Psoas muscle (tissue), 8 donors: ENCODE measurements around the gene OR4K13. TPM values are rescaled to one million over a fixed set of nuclear protein-coding genes. Genes with fewer than 3 reads are reported as not detected.

Experiments
- ATAC-seq, 4 donors: fragments of 200-7000 bp; cut with Tn5 transposase; one replicate each; pipeline ENCODE4 v1.9.1; 2020; ENCODE audit warnings: moderate library complexity in 3 of 4, mild to moderate bottlenecking in 2 of 4
- DNase-seq, 2 donors: peaks; one replicate each; pipeline ENCODE4 v3.0.0-alpha.2; 2020
- H3K27ac ChIP-seq: fragments of 200-600 bp; one replicate; pipeline ENCODE4 v1.8.0; 2022
- H3K27me3 ChIP-seq, 3 donors: fragments of 200-600 bp in 1 of 3; one replicate each; pipeline versions ENCODE4 v1.6.1 to v1.8.0; 2013 to 2022; ENCODE audit warnings: low read length in 2 of 3, mild to moderate bottlenecking in 2 of 3, moderate library complexity in 1 of 3; ENCODE audit not compliant: insufficient read depth in 3 of 3
- H3K36me3 ChIP-seq, 2 donors: fragments of 200-600 bp in 1 of 2; one replicate each; pipeline versions ENCODE4 v1.6.1 to v1.8.0; 2013 to 2022; ENCODE audit warnings: low read depth in 1 of 2, mild to moderate bottlenecking in 1 of 2, moderate library complexity in 1 of 2; ENCODE audit not compliant: insufficient read depth in 1 of 2
- H3K4me1 ChIP-seq: fragments of 200-600 bp; one replicate; pipeline ENCODE4 v1.8.0; 2022
- H3K4me3 ChIP-seq: fragments of 200-600 bp; one replicate; pipeline ENCODE4 v1.8.0; 2022; ENCODE audit warnings: mild to moderate bottlenecking
- H3K9me3 ChIP-seq: fragments of 200-600 bp; one replicate; pipeline ENCODE4 v1.8.0; 2022
- CTCF ChIP-seq: fragments of 200-600 bp; IDR thresholded peaks from one replicate; pipeline ENCODE4 v1.8.0; 2022; ENCODE audit warnings: antibody characterized with exemption
- WGBS, 3 donors: extraction: QIAGEN DNeasy Blood & Tissue Kit; methylation state at CpG; one replicate each; pipeline versions ENCODE4 v1.1.6 to v1.1.7; 2013; 5-methylcytosine and 5-hydroxymethylcytosine counted together
- intact Hi-C, 2 donors: fragments of 100-400 bp; cut with DNase I; formaldehyde crosslinking; loops; one replicate each; pipeline versions ENCODE4 v1.11.0 to v1.14.2; 2022
- polyA plus RNA-seq, 3 donors: library from polyadenylated mRNA; stranded (reverse); fragments of 200-250 nt; gene quantifications; one replicate each; pipeline ENCODE4 v1.2.3, GENCODE V29; 2013
- total RNA-seq, 4 donors: library from RNA; stranded (reverse); fragmentation: NEBNext Ultra II Directional in 2 of 4; extraction: Animal tissue kit (Norgen Biotek cat#: 25700) in 2 of 4; gene quantifications; one replicate each; pipeline versions ENCODE4 v1.2.1 to v1.2.4, GENCODE V29; 2021 to 2023
- donor health status: healthy with polysubstance abuse.
- donor health status: DM: no; HTN: no; CAD: no; lungs with moderate emphysema.
- donor health status: Bipolar disorder and iron deficiency.
- donor health status: healthy.
- donor health status: DM: yes; HTN: yes; CAD: no.
- donor health status: DM: no; HTN: no; CAD: no.
- donor health status: DM: no; HTN: no; CAD: no.
- donor health status: DM: yes; HTN: yes; CAD: no.

Gene OR4K13
- total and polyA plus RNA-seq, 7 donors = not detected

DNA sequence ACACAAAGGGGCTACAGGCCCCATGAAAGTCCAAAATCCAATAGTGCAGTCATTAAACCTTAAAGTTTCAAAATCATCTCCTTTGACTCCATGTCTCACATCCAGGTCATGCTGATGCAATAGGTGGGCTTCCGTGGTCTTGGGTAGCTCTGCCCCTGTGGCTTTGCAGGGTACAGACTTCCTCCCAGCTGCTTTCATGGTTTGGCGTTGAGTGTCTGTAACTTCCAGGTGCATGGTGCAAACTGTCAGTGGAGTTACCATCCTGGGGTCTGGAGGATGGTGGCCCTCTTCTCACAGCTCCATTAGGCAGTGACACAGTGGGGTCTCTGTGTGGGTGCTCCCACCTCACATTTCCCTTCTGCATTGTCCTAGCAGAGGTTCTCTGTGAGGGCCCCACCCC, 42.4 kb downstream of the OR4K13 start:
- WGBS, 3 donors = 49 to 65% (median 53%) methylated on average over 2 of the region's 2 CpGs
- ATAC-seq (no peak), DNase-seq (no peak)
- no peak overlapping the region for H3K27ac ChIP-seq
- no peaks in the 10 kb centered on the region for H3K4me1 ChIP-seq
- no peak overlapping the region for H3K4me3 ChIP-seq
- no peak for TF ChIP-seq CTCF
- no peaks in the 10 kb centered on the region for H3K9me3 ChIP-seq
- no peaks in the 10 kb centered on the region for H3K27me3 ChIP-seq
- H3K36me3 ChIP-seq = no peaks in the 10 kb centered on the region
- intact Hi-C loops = no loop called here

Other genes starting within 250 kb of the OR4K13 start
- not detected for gene OR4N2, start 232.3 kb downstream of the OR4K13 start, total RNA-seq
- gene OR4N2, start 232.3 kb downstream of the OR4K13 start, polyA plus RNA-seq = not detected
- gene OR4K2, start 160.9 kb downstream of the OR4K13 start, total RNA-seq = not detected
- gene OR4K2, start 160.9 kb downstream of the OR4K13 start, polyA plus RNA-seq = not detected
- not detected for gene OR4K5, start 115.4 kb downstream of the OR4K13 start, total RNA-seq
- gene OR4K5, start 115.4 kb downstream of the OR4K13 start, polyA plus RNA-seq = not detected
- gene OR4K1, start 105.1 kb downstream of the OR4K13 start, total RNA-seq = not detected
- gene OR4K1, start 105.1 kb downstream of the OR4K13 start, polyA plus RNA-seq = not detected
- not detected for gene OR4K15, start 60.4 kb downstream of the OR4K13 start, total RNA-seq
- gene OR4K15, start 60.4 kb downstream of the OR4K13 start, polyA plus RNA-seq = not detected
- not detected for gene OR4Q2, start 33.9 kb downstream of the OR4K13 start, total RNA-seq
- not detected for gene OR4Q2, start 33.9 kb downstream of the OR4K13 start, polyA plus RNA-seq
- gene OR4K14, start 16.7 kb downstream of the OR4K13 start, total RNA-seq = not detected
- gene OR4K14, start 16.7 kb downstream of the OR4K13 start, polyA plus RNA-seq = not detected
- not detected for gene OR4L1, start 24.0 kb upstream of the OR4K13 start, total RNA-seq
- not detected for gene OR4L1, start 24.0 kb upstream of the OR4K13 start, polyA plus RNA-seq
- gene OR4K17, start 74.7 kb upstream of the OR4K13 start, total RNA-seq = not detected
- gene OR4K17, start 74.7 kb upstream of the OR4K13 start, polyA plus RNA-seq = not detected
- not detected for gene OR4N5, start 102.8 kb upstream of the OR4K13 start, total RNA-seq
- not detected for gene OR4N5, start 102.8 kb upstream of the OR4K13 start, polyA plus RNA-seq
- not detected for gene OR11G2, start 154.9 kb upstream of the OR4K13 start, total RNA-seq
- not detected for gene OR11G2, start 154.9 kb upstream of the OR4K13 start, polyA plus RNA-seq
- gene OR11H6, start 187.7 kb upstream of the OR4K13 start, total RNA-seq = not detected
- gene OR11H6, start 187.7 kb upstream of the OR4K13 start, polyA plus RNA-seq = not detected
- gene OR11H7, start 192.9 kb upstream of the OR4K13 start, total RNA-seq = not detected
- gene OR11H7, start 192.9 kb upstream of the OR4K13 start, polyA plus RNA-seq = not detected
- gene OR11H4, start 203.2 kb upstream of the OR4K13 start, total RNA-seq = not detected
- not detected for gene OR11H4, start 203.2 kb upstream of the OR4K13 start, polyA plus RNA-seq